HCT116 (cell line): ENCODE data around the gene RBKS.

ENCODE experiments used
- CTCF ChIP-seq, 3 experiments: fragments of 200-600 bp in 1 of 3; sonication (generic) in 1 of 3; IDR thresholded peaks in 2 of 3; conservative IDR thresholded peaks in 1 of 3; 2 replicates each; pipeline ENCODE4 v1.5.1; 2012 to 2017; ENCODE audit warnings: low read depth in 2 of 3, low read length in 2 of 3, antibody characterized with exemption in 1 of 3, borderline replicate concordance in 1 of 3, control low read depth in 1 of 3, mild to moderate bottlenecking in 1 of 3, mixed read lengths in 1 of 3, mixed run types in 1 of 3, moderate library complexity in 1 of 3; ENCODE audit not compliant: insufficient read depth in 1 of 3
- EZH2 ChIP-seq: fragments of 200-600 bp; sonication (generic); IDR thresholded peaks from 2 replicates; pipeline ENCODE4 v1.6.1; 2017; ENCODE audit warnings: antibody characterized with exemption, mixed run types
- POLR2AphosphoS5 ChIP-seq: IDR thresholded peaks from 2 replicates; pipeline ENCODE4 v1.6.1; 2011; ENCODE audit warnings: mild to moderate bottlenecking, low read depth, low read length, moderate library complexity

DNA sequence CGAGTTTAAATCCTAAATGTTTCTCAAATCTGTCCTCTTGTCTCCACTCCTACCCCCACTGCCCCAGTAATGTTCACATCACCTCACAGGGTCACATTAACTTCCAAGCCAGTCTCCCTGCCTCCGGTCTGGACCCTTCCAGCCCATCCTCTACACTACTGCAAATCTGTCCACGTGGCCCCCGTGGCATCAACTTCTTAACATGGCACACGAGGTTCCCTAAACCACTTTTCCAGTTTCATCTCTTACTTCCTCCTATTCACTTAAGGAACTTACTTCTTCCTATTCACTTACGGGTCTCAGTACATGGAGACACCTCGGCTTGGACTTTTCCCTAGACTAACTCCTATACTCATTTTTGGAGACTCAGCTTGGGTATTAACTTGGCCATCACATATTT is 91.7 kb downstream of the RBKS start:
- TF ChIP-seq POLR2AphosphoS5 = no peak
- TF ChIP-seq CTCF (IDR thresholded peaks at IDR 0.05 in 2 of 3, conservative IDR thresholded peaks at IDR 0.05 in 1 of 3; ENCODE audit: borderline replicate concordance in 1 of 3, insufficient read depth in 1 of 3, low read depth in 2 of 3, low read length in 2 of 3) = no peak
- TF ChIP-seq EZH2 = no peak
